ENCODE measurements around the gene AFTPH.

Gene AFTPH

GRCh38 chr2:64634345-64635267 lies 110.5 kb downstream of the AFTPH start:
- DNase-seq, result no peak

- no peak for DNase-seq
Measured at GRCh38 chr2:64635976-64636911, 112.1 kb downstream of the AFTPH start.

DNA sequence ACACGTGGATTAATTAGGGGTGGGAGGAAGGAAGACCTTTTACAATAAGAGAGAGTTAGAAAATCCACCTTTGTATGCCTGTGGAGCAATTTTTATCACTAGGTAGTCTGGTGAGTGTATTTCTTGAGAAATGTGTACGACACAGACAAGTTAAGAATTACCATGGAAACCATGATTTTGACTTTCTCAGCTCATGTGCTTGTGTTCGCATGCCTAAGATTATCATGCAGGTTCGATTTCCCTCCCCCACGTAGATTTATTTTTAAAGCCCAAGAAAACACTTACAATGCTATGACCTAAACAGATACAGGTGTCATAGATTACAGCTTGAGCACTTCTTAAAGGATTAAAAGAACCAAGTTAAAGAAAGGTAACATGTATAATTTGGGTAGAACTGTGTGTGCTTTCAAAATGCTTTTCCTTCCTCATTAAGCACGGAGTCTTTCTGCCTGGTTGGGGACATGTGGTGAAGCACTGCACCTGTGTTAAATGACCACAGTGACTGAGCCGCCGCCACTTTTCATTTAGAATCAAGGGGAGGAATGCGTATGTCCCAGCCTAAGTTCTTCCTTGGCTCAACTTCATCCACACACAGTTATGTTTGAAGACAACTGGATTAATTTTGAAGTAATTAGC lies 113.0 kb downstream of the AFTPH start:
- DNase-seq, result no peak

GRCh38 chr2:64637931-64638330 lies 113.8 kb downstream of the AFTPH start:
- no peak for DNase-seq

GRCh38 chr2:64638502-64639120 lies 114.5 kb downstream of the AFTPH start:
- DNase-seq, result no peak

GRCh38 chr2:64639691-64640090 lies 115.6 kb downstream of the AFTPH start:
- no peak for DNase-seq

GRCh38 chr2:64640153-64641044 lies 116.3 kb downstream of the AFTPH start:
- DNase-seq, result no peak

DNA sequence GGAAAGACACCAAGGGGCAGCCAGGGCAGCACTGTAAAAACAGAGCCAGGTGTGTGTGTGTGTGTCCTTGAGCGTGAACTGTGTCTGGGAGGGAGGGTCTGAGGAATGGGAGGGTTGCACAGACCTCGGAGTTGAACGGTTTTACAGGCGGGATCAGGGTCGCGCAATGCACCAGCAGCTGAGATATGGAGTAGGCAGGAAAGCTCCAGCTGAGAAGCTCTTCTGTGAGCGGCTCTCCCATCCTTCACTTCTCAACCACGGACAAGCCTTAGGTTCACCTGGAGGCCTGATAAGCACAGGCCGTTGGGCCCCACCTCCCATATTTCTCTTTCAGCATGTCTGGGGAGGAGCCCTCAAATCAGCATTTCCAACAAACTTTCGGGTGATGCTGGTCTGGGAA lies 117.5 kb downstream of the AFTPH start:
- DNase-seq, result no peak
